Smooth muscle cell (in vitro differentiated cells): ENCODE data around the gene DCAF16. TPM values are rescaled to one million over a fixed set of nuclear protein-coding genes. Genes with fewer than 3 reads are reported as not detected.

Source experiments
- DNase-seq: peaks from one replicate; lab custom pipeline; 2025; ENCODE audit not compliant: unreplicated experiment; lab: John Stamatoyannopoulos, UW
- H2AFZ ChIP-seq: fragments of 200-600 bp; sonication (generic); 2 replicates; pipeline ENCODE4 v1.6.0; 2016; ENCODE audit warnings: antibody characterized with exemption, low read depth, mild to moderate bottlenecking
- H3F3A ChIP-seq: fragments of 200-600 bp; sonication (generic); 2 replicates; pipeline ENCODE4 v1.6.0; 2017; ENCODE audit warnings: antibody characterized with exemption, low read depth
- H3K27ac ChIP-seq: fragments of 200-600 bp; sonication (generic); 2 replicates; pipeline ENCODE4 v1.5.1; 2016; ENCODE audit warnings: low read depth, mild to moderate bottlenecking
- H3K27me3 ChIP-seq: fragments of 200-600 bp; sonication (generic); 2 replicates; pipeline ENCODE4 v1.6.1; 2016; ENCODE audit warnings: low read depth, mild to moderate bottlenecking
- H3K36me3 ChIP-seq: fragments of 200-600 bp; sonication (generic); 2 replicates; pipeline ENCODE4 v1.5.1; 2016; ENCODE audit warnings: low read depth
- H3K4me1 ChIP-seq: fragments of 200-600 bp; sonication (generic); 2 replicates; pipeline ENCODE4 v1.5.1; 2016; ENCODE audit warnings: low read depth
- H3K4me2 ChIP-seq: fragments of 200-600 bp; sonication (generic); 2 replicates; pipeline ENCODE4 v1.6.0; 2016; ENCODE audit warnings: mild to moderate bottlenecking
- H3K4me3 ChIP-seq: fragments of 200-600 bp; sonication (generic); 2 replicates; pipeline ENCODE4 v1.5.1; 2016; ENCODE audit warnings: mild to moderate bottlenecking
- H3K79me2 ChIP-seq: fragments of 200-600 bp; sonication (generic); 2 replicates; pipeline ENCODE4 v1.6.0; 2016; ENCODE audit warnings: low read depth, mild to moderate bottlenecking
- H3K9ac ChIP-seq: fragments of 200-600 bp; sonication (generic); 2 replicates; pipeline ENCODE4 v1.6.0; 2016; ENCODE audit warnings: low read depth
- H3K9me3 ChIP-seq: fragments of 200-600 bp; sonication (generic); replicated peaks from 2 replicates; pipeline ENCODE4 v1.5.1; 2016; ENCODE audit warnings: low read depth
- H4K20me1 ChIP-seq: fragments of 200-600 bp; sonication (generic); 2 replicates; pipeline ENCODE4 v1.6.0; 2016; ENCODE audit warnings: low read depth
- WGBS: methylation state at CpG from one replicate; pipeline ENCODE4 v1.1.7; 2016; ENCODE audit warnings: low lambda C conversion rate; 5-methylcytosine and 5-hydroxymethylcytosine counted together
- polyA plus RNA-seq: library from polyadenylated mRNA; unstranded; fragments of >200 nt; fragmentation: Nextera tagmentation; extraction: Ambion mirVana; gene quantifications from 2 replicates; pipeline ENCODE4 v1.2.1, GENCODE V29; 2016
- total RNA-seq: library from RNA; depleted of rRNA; stranded (reverse); fragments of >200 nt; gene quantifications from 2 replicates; pipeline ENCODE4 v1.2.3, GENCODE V29; 2014
- TF ChIP-seq, protein P1 (sequence below): fragments of 200-600 bp; sonication (generic); IDR thresholded peaks from 2 replicates; pipeline ENCODE4 v1.5.1; 2017; ENCODE audit warnings: borderline replicate concordance, mild to moderate bottlenecking, antibody characterized with exemption; ENCODE audit not compliant: insufficient read depth, poor library complexity, severe bottlenecking

The DCAF16 gene
- total and polyA plus RNA-seq, 2 experiments from 2014 or later: 6.5 to 19.3 TPM

DNA sequence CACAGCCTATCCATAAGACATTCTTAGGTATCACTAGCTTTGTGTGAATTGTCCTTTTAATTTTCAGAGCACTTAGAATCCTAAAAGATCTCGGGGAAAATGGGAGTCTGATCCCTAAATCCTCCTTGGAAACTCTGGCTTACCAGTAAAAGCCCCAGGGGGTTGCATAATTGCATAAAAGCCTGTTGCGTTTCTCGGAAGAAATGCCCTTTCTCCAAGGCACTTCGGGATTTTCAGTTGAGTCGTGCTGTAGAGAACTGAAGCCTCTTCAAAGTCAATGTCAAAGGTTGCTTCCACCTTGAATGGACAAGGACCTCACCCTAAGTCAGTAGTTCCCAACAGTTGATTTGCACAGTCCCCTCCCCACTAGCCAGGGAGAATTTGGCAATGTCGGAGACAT is 49.9 kb downstream of the DCAF16 start:
- no peaks in the 10 kb centered on the region for H3K27me3 ChIP-seq
- DNase-seq: no peak
- H3K4me1 ChIP-seq: no peaks in the 10 kb centered on the region
- 55% methylated on average over 6 of the region's 6 CpGs for WGBS
- H2AFZ ChIP-seq: no peak overlapping the region
- H4K20me1 ChIP-seq: no peaks in the 10 kb centered on the region
- no peaks in the 10 kb centered on the region for H3K9me3 ChIP-seq
- no peak overlapping the region for H3K4me3 ChIP-seq
- H3K79me2 ChIP-seq: no peaks in the 10 kb centered on the region
- no peak overlapping the region for H3K4me2 ChIP-seq
- H3K27ac ChIP-seq: no peak overlapping the region
- H3K9ac ChIP-seq: no peak overlapping the region
- no peaks in the 10 kb centered on the region for H3K36me3 ChIP-seq
- no peaks in the 10 kb centered on the region for H3F3A ChIP-seq
- TF ChIP-seq, protein P1, sequence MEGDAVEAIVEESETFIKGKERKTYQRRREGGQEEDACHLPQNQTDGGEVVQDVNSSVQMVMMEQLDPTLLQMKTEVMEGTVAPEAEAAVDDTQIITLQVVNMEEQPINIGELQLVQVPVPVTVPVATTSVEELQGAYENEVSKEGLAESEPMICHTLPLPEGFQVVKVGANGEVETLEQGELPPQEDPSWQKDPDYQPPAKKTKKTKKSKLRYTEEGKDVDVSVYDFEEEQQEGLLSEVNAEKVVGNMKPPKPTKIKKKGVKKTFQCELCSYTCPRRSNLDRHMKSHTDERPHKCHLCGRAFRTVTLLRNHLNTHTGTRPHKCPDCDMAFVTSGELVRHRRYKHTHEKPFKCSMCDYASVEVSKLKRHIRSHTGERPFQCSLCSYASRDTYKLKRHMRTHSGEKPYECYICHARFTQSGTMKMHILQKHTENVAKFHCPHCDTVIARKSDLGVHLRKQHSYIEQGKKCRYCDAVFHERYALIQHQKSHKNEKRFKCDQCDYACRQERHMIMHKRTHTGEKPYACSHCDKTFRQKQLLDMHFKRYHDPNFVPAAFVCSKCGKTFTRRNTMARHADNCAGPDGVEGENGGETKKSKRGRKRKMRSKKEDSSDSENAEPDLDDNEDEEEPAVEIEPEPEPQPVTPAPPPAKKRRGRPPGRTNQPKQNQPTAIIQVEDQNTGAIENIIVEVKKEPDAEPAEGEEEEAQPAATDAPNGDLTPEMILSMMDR: no peak

DNA sequence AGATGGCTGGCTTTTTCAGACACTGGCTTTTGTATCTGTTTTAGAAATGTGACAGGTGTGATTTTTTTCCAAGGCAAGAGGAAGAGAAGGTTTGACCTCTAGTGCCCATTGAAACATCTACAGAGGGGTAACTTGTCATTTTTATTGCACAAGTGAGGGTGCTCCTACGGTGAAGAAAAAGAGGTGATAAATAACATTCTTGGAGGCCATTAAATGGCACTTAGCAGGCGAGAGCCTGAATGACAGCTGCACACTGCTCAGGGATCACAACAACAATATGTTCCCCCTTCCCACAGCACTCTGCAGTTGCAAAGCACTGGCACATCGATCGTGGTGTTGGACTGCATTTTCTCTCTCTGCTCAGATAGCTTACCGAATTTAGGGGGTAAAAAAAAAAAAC is 52.1 kb downstream of the DCAF16 start:
- no peaks in the 10 kb centered on the region for H3K9me3 ChIP-seq
- no peak overlapping the region for H3K4me2 ChIP-seq
- 73% methylated on average over 5 of the region's 5 CpGs for WGBS
- no peaks in the 10 kb centered on the region for H4K20me1 ChIP-seq
- no peaks in the 10 kb centered on the region for H3K27me3 ChIP-seq
- no peaks in the 10 kb centered on the region for H3F3A ChIP-seq
- no peak overlapping the region for H3K9ac ChIP-seq
- H2AFZ ChIP-seq: no peak overlapping the region
- DNase-seq: no peak
- no peaks in the 10 kb centered on the region for H3K36me3 ChIP-seq
- no peak overlapping the region for H3K27ac ChIP-seq
- no peaks in the 10 kb centered on the region for H3K79me2 ChIP-seq
- H3K4me3 ChIP-seq: no peak overlapping the region
- TF ChIP-seq, protein P1: no peak
- H3K4me1 ChIP-seq: no peaks in the 10 kb centered on the region

DNA sequence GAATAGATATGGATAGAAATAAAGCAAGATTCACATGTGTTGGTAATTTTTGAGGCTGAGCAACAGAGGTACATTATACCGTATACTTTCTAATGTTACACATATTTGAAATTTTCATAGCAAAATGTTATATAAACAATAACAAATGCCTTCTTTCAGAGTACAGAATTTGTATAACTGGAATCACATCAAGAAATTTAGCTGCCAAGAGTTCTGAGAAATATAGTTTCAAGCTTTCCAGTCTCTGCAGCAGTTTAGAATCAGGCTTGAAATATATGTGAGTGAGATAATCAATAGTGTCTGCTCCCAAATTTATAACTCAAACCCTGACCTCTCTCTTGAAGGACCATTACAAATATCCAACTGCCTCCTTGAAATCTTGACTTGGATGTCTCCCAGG is 52.9 kb downstream of the DCAF16 start:
- H3K9me3 ChIP-seq: no peaks in the 10 kb centered on the region
- H4K20me1 ChIP-seq: no peaks in the 10 kb centered on the region
- no peaks in the 10 kb centered on the region for H3K79me2 ChIP-seq
- no peak overlapping the region for H3K4me2 ChIP-seq
- H3K4me1 ChIP-seq: no peaks in the 10 kb centered on the region
- H3K36me3 ChIP-seq: no peaks in the 10 kb centered on the region
- DNase-seq: no peak
- H2AFZ ChIP-seq: no peak overlapping the region
- no peak overlapping the region for H3K9ac ChIP-seq
- no peaks in the 10 kb centered on the region for H3F3A ChIP-seq
- no peaks in the 10 kb centered on the region for H3K27me3 ChIP-seq
- no peak overlapping the region for H3K27ac ChIP-seq
- no peak overlapping the region for H3K4me3 ChIP-seq
- TF ChIP-seq, protein P1: no peak
- 82% methylated on average over 1 of the region's 1 CpG for WGBS

DNA sequence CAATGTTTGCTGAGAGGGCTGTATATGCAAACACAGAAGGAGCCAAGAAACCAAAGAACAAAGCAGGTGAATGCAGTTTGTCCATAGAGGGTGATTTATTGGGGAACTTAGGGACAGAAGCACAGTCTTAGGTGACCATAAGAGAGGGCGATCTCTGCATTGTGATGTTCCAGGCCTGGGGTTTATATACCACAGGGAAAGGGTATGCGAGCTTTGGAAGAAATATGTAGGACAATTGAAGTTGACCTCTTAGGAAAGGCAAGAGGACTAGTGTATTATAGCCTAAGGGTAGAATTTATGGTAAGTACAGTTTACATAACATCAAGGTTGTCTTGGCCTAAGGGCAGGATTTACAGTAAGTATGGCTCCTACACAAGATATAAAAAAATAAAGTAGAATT is 56.9 kb downstream of the DCAF16 start:
- no peak overlapping the region for H2AFZ ChIP-seq

More for the DNA sequence above, 56.9 kb downstream of the DCAF16 start:
- Histone ChIP-seq H3K79me2 (no peaks in the 10 kb centered on the region), H3K36me3 (no peaks in the 10 kb centered on the region), H3K27ac (no peak overlapping the region), H3K27me3 (no peaks in the 10 kb centered on the region), H4K20me1 (no peaks in the 10 kb centered on the region), H3K9me3 (no peaks in the 10 kb centered on the region), H3F3A (no peaks in the 10 kb centered on the region), H3K4me1 (no peaks in the 10 kb centered on the region), H3K4me3 (no peak overlapping the region), H3K4me2 (no peak overlapping the region), H3K9ac (no peak overlapping the region)
- TF ChIP-seq, protein P1: no peak
- DNase-seq: no peak
- WGBS: 79% methylated on average over 2 of the region's 2 CpGs
